HG03196 (cell line): ENCODE measurements around the gene ACTN4.

Source experiments
- ATAC-seq: cut with Tn5 transposase; IDR thresholded peaks from one replicate; pipeline ENCODE4 v1.9.1; 2021; ENCODE audit not compliant: unreplicated experiment

Gene ACTN4

GRCh38 chr19:38708413-38709024 is 61.1 kb downstream of the ACTN4 start:
- ATAC-seq, result no peak

GRCh38 chr19:38709119-38709518 is 61.7 kb downstream of the ACTN4 start:
- no peak for ATAC-seq

- ATAC-seq, result no peak
Measured at GRCh38 chr19:38709671-38710415, 62.4 kb downstream of the ACTN4 start.

- ATAC-seq, result no peak
Measured at GRCh38 chr19:38710416-38710702, 62.9 kb downstream of the ACTN4 start.

GRCh38 chr19:38710928-38711725 is 63.7 kb downstream of the ACTN4 start:
- ATAC-seq, result no peak

GRCh38 chr19:38711726-38712153 is 64.3 kb downstream of the ACTN4 start:
- no peak for ATAC-seq

GRCh38 chr19:38712161-38712748 is 64.8 kb downstream of the ACTN4 start:
- no peak for ATAC-seq

- no peak for ATAC-seq
Measured at GRCh38 chr19:38713227-38713649, 65.8 kb downstream of the ACTN4 start.

GRCh38 chr19:38713865-38714264 is 66.4 kb downstream of the ACTN4 start:
- ATAC-seq, result no peak

GRCh38 chr19:38714354-38714778 is 66.9 kb downstream of the ACTN4 start:
- no peak for ATAC-seq

- ATAC-seq, result no peak
Measured at GRCh38 chr19:38715555-38715954, 68.1 kb downstream of the ACTN4 start.

GRCh38 chr19:38717051-38717450 is 69.6 kb downstream of the ACTN4 start:
- no peak for ATAC-seq

GRCh38 chr19:38717855-38718254 is 70.4 kb downstream of the ACTN4 start:
- ATAC-seq, result no peak

GRCh38 chr19:38718747-38719543 is 71.5 kb downstream of the ACTN4 start:
- ATAC-seq, result no peak

GRCh38 chr19:38719761-38720558 is 72.5 kb downstream of the ACTN4 start:
- no peak for ATAC-seq

GRCh38 chr19:38720559-38721236 is 73.2 kb downstream of the ACTN4 start:
- ATAC-seq, result no peak

- no peak for ATAC-seq
Measured at GRCh38 chr19:38721496-38721895, 74.0 kb downstream of the ACTN4 start.

- no peak for ATAC-seq
Measured at GRCh38 chr19:38721979-38722773, 74.7 kb downstream of the ACTN4 start.
